ENCODE data around the gene PNMT.

GRCh38 chr17:39647256-39647655, 21.0 kb upstream of the PNMT start:
- no peak for TF ChIP-seq POLR2A (IDR thresholded peaks at IDR 0.05; ENCODE audit: low read depth, low read length)
- TF ChIP-seq FOS (IDR thresholded peaks at IDR 0.05; ENCODE audit: low read depth, low read length), result no peak
- no peak for TF ChIP-seq MXI1 (IDR thresholded peaks at IDR 0.05; ENCODE audit: borderline replicate concordance, low read depth, low read length)
- no peak for TF ChIP-seq NFE2L2 (IDR thresholded peaks at IDR 0.05; ENCODE audit: low read depth, low read length)

Measured in IMR-90 (cell line).